K562 (cell line): ENCODE results near the gene COA7. TPM values are rescaled to one million over a fixed set of nuclear protein-coding genes. Genes with fewer than 3 reads are reported as not detected.

Source experiments
- C11orf30 ChIP-seq: fragments of 450-650 bp; IDR thresholded peaks from 2 replicates; pipeline ENCODE4 v1.6.1; 2016; ENCODE audit warnings: low read depth, mild to moderate bottlenecking
- GTF2F1 ChIP-seq: IDR thresholded peaks from 2 replicates; pipeline ENCODE4 v1.6.1; 2011; ENCODE audit warnings: low read depth, low read length, improper control_type of control experiment
- HLTF ChIP-seq: fragments of 450-650 bp; IDR thresholded peaks from 2 replicates; pipeline ENCODE4 v1.6.1; 2016
- MAFF ChIP-seq: IDR thresholded peaks from 2 replicates; pipeline ENCODE4 v1.6.1; 2012; ENCODE audit warnings: low read length, improper control_type of control experiment
- MAFG ChIP-seq: fragments of 450-650 bp; conservative IDR thresholded peaks from 2 replicates; pipeline ENCODE4 v1.6.1; 2016; ENCODE audit warnings: missing genetic modification characterization, missing compliant biosample characterization
- POLR3G ChIP-seq: IDR thresholded peaks from 2 replicates; pipeline ENCODE4 v1.6.1; 2011; ENCODE audit not compliant: insufficient read length, insufficient replicate concordance; ENCODE audit errors: extremely low read depth
- RBM15 ChIP-seq: fragments of 200-400 bp; formaldehyde crosslinking; IDR thresholded peaks from 2 replicates; pipeline ENCODE4 v1.6.1; 2018; ENCODE audit warnings: mild to moderate bottlenecking, low read length, moderate library complexity; ENCODE audit not compliant: insufficient read depth
- SRF ChIP-seq, 2 experiments: fragments of 250-450, 450-650 bp in 1 of 2; sonication (Bioruptor Pico) in 1 of 2; sonication (generic) in 1 of 2; formaldehyde crosslinking; IDR thresholded peaks; 2 replicates each; pipeline versions ENCODE4 v1.5.0 to v1.5.1; 2020 to 2022; ENCODE audit warnings: mild to moderate bottlenecking in 1 of 2, missing genetic modification reagents in 1 of 2
- ZMIZ1 ChIP-seq, 2 experiments: fragments of 150-350 bp in 1 of 2; IDR thresholded peaks; 2 replicates each; pipeline ENCODE4 v1.6.1; 2012 to 2016; ENCODE audit warnings: low read depth in 2 of 2, low read length in 2 of 2, mild to moderate bottlenecking in 1 of 2, moderate library complexity in 1 of 2
- ZNF174 ChIP-seq: fragments of 250-450 bp; sonication (Bioruptor Pico); IDR thresholded peaks from 2 replicates; pipeline ENCODE4 v1.4.0; 2020; ENCODE audit warnings: mild to moderate bottlenecking
- ZNF583 ChIP-seq: fragments of 250-450 bp; sonication (Bioruptor Pico); IDR thresholded peaks from 2 replicates; pipeline ENCODE4 v1.4.0; 2020
- polyA plus RNA-seq, 8 experiments: library from polyadenylated mRNA; depleted of rRNA in 4 of 8; stranded (reverse) in 5 of 8; unstranded in 3 of 8; fragments of >200 nt; fragmentation: Nextera tagmentation in 2 of 8; fragmentation: Illumina TruSeq in 1 of 8; extraction: Ambion mirVana in 2 of 8; extraction: Trizol in 1 of 8; gene quantifications; 2 replicates each; pipeline versions ENCODE4 v1.2.1 to v1.2.3, GENCODE V29; 2011 to 2014; ENCODE audit warnings: inconsistent platforms in 1 of 8, missing spikeins in 1 of 8
- total RNA-seq, 7 experiments: library from RNA; depleted of rRNA in 6 of 7; stranded (reverse); fragments of >200 nt in 6 of 7; fragmentation: Illumina TruSeq in 2 of 7; extraction: Trizol in 2 of 7; gene quantifications; 2 replicates each; pipeline versions ENCODE4 v1.2.1 to v1.2.3, GENCODE V29; 2011 to 2021; ENCODE audit warnings: low replicate concordance in 1 of 7

The COA7 gene
- total and polyA plus RNA-seq, 9 of the 15 experiments (the other 6 are each of a cell fraction or from before 2014, with no cell fraction given) = 19.4 to 82.8 (median 51.0) TPM

- TF ChIP-seq ZMIZ1 (IDR thresholded peaks at IDR 0.05; ENCODE audit: low read depth in 2 of 2, low read length in 2 of 2) (no peak), MAFG (tag) (peak; percentile 58), GTF2F1 (no peak), POLR3G (no peak), MAFF (peak; percentile 36; the same call in 1 of the 2 replicates), ZNF583 (CRISPR knock-in tag) (no peak), SRF (CRISPR knock-in tag; IDR thresholded peaks at IDR 0.05) (no peak), RBM15 (no peak), ZNF174 (CRISPR knock-in tag) (no peak), HLTF (no peak), C11orf30 (peak; percentile 90)
- TF ChIP-seq, all 486 proteins: peak for 7
These were observed 17.8 kb downstream of the COA7 start (continued) for GRCh38 chr1:52680353-52680752.
